HG03460 (cell line): ENCODE results near the gene SH3D19.
"Not testable (repeated sequence)": the region's sequence is repeated elsewhere in the genome, so short reads cannot be mapped to it uniquely, and the experiment has no call there.

ENCODE experiments used
- ATAC-seq: cut with Tn5 transposase; IDR thresholded peaks from one replicate; pipeline ENCODE4 v1.9.1; 2021; ENCODE audit not compliant: unreplicated experiment

Gene SH3D19

GRCh38 chr4:151158979-151159378, 166.4 kb downstream of the SH3D19 start:
- ATAC-seq, result no peak

DNA sequence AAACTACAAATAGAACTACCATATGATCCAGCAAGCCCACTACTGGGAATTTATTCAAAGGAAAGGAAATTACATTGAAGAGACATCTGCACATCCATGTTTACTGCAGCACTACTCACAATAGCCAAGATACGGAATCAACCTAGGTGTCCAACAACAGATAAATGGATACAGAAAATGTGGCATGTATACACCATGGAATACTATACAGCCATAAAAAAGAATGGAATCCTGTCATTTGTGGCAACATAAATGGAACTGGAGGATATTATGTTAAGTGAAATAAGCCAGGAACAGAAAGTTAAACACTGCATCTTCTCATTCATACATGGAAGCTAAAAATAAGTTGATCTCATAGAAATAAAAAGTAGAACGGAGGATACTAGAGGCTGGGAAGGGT, 167.9 kb downstream of the SH3D19 start:
- no peak for ATAC-seq

- ATAC-seq, result no peak
Observed at GRCh38 chr4:151153585-151153984, 171.8 kb downstream of the SH3D19 start.

DNA sequence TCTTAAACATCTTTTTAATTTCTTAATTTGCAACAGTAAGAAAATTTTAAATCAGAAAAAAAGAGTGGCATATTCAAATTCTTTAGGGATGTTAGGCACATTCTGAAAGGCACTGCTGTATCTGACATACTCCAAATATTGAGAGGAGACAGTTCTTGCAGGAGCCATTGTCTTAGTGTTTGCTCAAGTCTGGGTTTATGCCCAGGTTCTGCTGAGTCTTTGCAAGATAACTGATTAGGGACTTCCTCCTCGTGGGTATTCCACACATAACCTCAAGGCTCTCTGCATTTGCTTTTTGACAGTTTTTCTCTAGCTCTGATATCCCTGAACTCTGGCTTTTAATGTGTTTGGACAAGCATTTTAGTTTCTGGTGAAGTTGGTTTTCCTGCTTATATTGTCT, 173.4 kb downstream of the SH3D19 start:
- no peak for ATAC-seq

DNA sequence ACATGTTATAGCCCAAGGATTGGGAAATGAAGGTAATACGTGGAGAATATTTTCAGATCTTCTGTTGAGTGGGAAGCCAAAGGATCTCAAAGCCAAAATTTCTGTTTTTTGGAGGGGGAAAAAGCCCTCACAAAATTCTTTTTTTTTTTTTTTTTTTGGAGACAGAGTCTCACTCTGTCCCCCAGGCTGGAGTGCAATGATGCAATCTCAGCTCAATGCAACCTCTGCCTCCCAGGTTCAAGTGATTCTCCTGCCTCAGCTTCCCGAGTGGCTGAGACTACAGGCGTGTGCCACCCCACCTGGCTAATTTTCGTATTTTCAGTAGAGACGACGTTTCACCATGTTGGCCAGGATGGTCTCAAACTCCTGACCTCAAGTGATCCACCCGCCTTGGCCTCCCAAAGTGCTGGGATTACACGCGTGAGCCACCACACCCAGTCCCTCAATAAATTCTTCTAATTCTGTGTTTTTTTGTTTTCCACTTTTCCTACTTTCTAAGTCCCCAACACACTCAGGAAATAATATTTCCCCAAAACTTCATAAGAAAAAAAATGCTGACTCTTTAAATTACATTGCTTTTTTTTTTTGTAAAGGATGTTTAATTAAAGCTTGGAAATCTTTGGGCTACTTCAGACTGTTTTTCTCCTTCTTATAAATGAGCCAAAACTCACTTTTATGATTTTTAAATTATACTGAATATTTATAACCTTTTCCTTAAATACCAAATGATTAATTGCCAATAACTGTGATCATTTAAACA, 174.4 kb downstream of the SH3D19 start:
- ATAC-seq, result no peak

DNA sequence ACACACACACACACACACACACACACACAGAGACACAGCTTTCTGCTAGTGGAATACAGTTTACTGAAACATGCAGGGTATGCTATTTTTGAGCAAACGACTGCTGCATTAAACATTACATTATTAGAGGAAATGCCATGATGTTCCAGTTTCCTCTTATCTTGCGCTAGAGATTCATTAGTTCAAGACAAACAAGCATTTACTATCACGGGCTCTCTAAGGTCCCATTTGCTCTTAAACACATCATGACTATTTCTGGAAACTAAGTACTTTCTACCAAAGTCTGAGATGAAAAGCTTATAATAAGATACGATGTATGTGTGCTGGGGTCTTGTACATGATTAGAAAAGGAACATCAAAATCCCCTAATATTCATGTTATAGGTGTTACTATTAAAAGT, 177.1 kb downstream of the SH3D19 start:
- no peak for ATAC-seq

GRCh38 chr4:151147000-151147399, 178.4 kb downstream of the SH3D19 start:
- no peak for ATAC-seq

GRCh38 chr4:151144329-151145072, 180.9 kb downstream of the SH3D19 start:
- no peak for ATAC-seq

DNA sequence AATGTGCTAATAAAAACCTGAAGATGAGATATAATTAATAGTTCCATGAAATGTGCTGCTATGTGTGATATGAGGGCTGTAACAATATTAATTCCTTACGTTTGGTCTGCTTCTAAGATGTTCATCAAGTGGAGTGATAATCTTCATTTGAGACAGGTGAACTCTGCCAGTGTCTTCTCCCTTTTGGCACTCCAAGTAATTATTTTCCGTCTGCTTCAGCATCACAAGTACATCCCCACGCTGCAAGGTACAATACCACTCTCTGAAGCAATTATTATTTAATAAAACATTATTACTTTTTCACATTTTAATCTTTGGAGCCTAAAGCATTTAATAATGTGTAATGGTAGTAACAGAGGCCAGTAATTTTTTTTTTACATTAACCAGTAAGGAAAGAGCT, 181.6 kb downstream of the SH3D19 start:
- no peak for ATAC-seq

- ATAC-seq, result no peak
Observed at GRCh38 chr4:151143162-151143561, 182.2 kb downstream of the SH3D19 start.

- no peak for ATAC-seq
Observed at GRCh38 chr4:151142758-151143157, 182.6 kb downstream of the SH3D19 start.

- no peak for ATAC-seq
Observed at GRCh38 chr4:151139814-151140213, 185.6 kb downstream of the SH3D19 start.

- ATAC-seq, result not testable (repeated sequence)
Observed at GRCh38 chr4:151136048-151136447, 189.4 kb downstream of the SH3D19 start.

GRCh38 chr4:151133311-151133710, 192.1 kb downstream of the SH3D19 start:
- ATAC-seq, result no peak

- ATAC-seq, result no peak
Observed at GRCh38 chr4:151129796-151130195, 195.6 kb downstream of the SH3D19 start.

- ATAC-seq, result peak; percentile 92
Observed at GRCh38 chr4:151117371-151117962, 207.9 kb downstream of the SH3D19 start.

- ATAC-seq, result no peak
Observed at GRCh38 chr4:151114986-151115385, 210.4 kb downstream of the SH3D19 start.

DNA sequence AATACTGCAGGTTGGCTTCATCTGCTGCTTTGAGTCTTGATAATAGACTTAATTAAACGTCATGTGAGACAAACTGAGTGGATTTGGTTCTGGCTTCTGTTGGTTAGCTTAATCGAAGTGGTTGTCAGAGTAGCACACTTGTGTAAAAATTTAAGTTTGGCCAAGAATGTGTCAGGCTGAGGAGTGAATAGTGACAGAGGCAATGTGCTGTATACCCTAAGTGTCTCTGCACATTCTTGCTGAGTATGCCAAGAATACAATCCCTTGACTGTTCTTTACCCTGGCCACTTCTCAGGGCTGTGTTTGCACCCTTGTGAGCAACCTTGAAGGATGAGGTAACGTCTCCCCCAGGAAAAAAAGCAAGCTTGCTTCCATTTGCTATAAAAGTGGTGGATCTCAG, 211.1 kb downstream of the SH3D19 start:
- no peak for ATAC-seq

DNA sequence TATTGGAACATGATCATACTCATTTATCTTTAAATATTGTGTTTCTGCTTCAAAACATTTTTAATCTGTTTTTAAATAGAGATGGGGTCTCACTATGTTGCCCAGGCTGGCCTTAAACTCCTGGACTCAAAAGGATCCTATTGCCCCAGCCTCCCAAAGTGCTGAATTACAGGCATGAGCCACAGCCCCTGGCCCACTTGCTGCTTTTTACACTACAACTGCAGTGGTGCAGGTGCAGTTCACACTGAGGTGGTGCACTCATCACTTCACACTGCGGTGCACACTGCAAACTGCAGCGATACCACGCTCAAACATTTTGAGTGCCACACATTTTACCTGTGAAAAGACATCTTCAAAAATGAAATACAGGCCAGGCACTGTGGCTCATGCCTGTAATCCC, 215.2 kb downstream of the SH3D19 start:
- no peak for ATAC-seq

DNA sequence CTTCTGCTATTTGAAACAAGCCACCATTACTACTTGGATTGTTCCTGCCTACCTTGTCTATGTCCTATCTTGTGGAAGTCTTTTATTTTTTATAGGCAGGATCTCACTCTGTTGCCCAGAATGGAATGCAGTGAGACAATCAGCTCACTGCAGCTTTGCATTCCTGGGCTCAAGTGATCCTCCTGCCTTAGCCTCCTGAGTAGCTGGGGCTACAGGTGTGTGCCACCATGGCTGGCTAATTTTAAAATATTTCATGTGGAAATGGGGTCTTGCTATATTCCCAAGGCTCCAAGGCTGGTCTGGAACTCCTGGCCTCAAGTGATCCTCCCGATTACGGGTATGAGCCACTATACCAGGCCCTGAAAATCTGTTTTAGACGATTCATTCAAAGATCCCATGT, 218.3 kb downstream of the SH3D19 start:
- ATAC-seq, result no peak

- ATAC-seq, result no peak
Observed at GRCh38 chr4:151105454-151106032, 219.9 kb downstream of the SH3D19 start.

- ATAC-seq, result no peak
Observed at GRCh38 chr4:151104621-151105020, 220.8 kb downstream of the SH3D19 start.
